ENCODE measurements around the gene FILIP1L. TPM values are rescaled to one million over a fixed set of nuclear protein-coding genes. Genes with fewer than 3 reads are reported as not detected.
A peak's percentile ranks its signal among the peaks of the same experiment; 100 is the strongest.

Gene FILIP1L
- total RNA-seq, 2 donors from 2014 or later = 6.7 to 19.0 TPM

DNA sequence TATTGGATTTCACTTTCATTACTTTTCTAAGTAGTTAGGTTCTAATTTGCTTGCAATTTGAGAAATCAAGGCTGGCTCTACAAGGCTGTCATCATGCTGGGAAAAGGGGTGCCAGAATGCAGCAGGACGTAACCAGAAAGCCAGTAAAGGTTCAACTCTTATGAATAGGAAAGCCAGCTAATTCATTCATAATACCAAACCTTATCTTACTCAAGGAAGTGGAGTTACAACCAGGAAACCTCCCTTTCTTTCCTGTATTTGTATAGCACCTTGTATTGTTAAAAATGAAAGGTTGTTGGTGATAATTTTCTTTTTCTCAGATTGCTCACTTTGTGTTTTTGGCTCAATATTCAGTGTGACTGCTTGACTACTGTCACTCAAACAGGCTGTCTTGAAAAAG, 109.4 kb downstream of the FILIP1L start:
- no peak for DNase-seq
- intact Hi-C loops (cut with DNase I, micrococcal nuclease) = no loop called here
- peak; percentile 41 for ATAC-seq

GRCh38 chr3:100003609-100004503, 110.4 kb downstream of the FILIP1L start:
- intact Hi-C loops (cut with DNase I, micrococcal nuclease) = no loop called here
- DNase-seq (no peak), ATAC-seq (peak; percentile 55)

DNA sequence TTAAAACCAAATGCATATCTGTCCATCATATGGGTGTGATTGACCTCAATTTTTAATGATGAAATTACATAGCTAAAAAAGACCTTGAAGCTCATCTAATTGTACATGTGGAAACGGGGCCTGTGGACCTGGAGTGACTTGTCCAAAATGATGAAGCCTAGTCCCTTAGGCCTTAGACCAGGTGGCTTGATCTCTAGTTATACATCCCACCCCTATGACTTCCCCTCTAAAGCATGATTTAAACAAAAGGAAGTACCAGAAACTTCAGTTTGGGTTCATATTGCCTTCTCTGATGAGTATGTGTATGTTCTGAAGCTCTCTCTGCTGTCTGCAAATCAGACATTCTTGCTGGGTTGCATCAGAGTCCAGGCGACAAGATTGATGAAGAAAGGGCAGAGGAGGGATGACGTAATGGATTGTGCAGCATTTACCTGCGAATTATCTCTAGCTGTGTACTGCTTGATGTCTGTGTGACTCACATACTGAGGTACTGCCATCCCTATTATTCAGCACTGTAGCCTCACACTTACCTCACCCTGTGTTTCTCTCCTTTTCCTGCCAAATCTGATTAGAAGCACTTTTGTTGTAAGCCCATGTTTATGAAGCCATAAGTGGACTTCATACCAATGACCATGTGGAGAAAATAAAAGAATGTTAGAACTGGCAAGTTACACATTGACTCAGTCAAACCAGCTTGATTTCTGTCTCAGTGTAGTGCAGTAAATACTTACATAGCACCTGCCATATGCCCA, 111.5 kb downstream of the FILIP1L start:
- intact Hi-C loops (cut with DNase I, micrococcal nuclease) = no loop called here
- DNase-seq (peak in 1 of 2 donors; percentile 43), ATAC-seq (peak; percentile 90)

DNA sequence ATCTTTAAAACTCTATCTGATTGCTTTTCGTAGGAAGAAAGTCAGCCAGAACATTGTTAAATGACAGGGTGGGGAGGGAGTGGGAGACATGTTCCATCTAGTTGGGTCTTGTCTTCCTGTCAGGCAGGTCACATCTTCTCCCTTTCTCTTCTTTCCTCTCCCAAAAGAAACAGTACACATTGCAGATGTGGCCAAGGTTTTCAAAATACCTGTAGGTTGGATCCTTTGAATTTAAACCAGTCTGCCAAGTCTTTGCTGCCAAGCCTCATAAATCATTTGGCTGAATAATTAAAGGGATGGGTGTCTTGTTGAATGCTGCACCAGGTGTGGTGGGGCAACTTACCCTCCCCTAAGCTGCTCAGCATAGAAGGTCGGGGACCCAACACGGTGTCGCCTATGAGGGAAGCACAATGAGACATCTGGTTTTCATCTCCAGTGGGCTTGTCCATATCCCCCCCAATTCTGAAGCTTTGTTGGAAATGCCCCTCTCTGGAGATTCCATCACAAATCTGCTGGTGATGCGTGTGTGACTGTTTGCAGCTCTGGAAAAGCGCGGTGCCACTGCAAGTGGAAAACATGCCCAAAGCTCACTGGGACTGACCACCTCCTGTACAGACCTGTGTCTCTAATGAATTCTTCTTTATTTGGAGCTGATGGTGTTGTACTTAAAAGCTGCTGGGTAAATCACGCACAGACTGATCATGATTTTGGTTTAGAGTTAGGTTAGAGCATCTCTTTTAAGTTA, 112.6 kb downstream of the FILIP1L start:
- DNase-seq (no peak), ATAC-seq (no peak)
- intact Hi-C loops (cut with DNase I, micrococcal nuclease) = no loop called here

GRCh38 chr3:100001083-100001482, 113.2 kb downstream of the FILIP1L start:
- ATAC-seq = no peak
- intact Hi-C loops (cut with DNase I, micrococcal nuclease) = no loop called here
- no peak for DNase-seq

DNA sequence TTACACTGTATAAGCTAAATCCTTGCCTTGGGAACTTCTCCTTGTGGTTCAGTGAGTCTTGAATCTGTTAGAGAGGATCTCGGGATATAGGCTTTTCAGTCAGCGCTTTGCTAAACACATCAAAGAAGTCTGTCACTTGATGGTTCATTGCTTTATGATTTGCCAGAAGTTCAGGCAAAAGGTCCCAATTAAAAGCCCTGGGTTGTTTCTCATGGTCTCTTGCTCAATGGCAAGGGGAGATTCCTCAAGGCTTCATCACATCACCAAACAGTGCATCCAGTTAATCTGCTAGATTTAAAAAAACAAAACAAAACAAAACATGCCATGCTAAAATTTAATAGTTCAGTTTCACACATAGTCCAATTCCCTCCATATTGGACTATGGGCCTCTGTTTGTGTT, 114.8 kb downstream of the FILIP1L start:
- intact Hi-C loops (cut with DNase I, micrococcal nuclease) = no loop called here
- DNase-seq = no peak
- ATAC-seq = no peak

DNA sequence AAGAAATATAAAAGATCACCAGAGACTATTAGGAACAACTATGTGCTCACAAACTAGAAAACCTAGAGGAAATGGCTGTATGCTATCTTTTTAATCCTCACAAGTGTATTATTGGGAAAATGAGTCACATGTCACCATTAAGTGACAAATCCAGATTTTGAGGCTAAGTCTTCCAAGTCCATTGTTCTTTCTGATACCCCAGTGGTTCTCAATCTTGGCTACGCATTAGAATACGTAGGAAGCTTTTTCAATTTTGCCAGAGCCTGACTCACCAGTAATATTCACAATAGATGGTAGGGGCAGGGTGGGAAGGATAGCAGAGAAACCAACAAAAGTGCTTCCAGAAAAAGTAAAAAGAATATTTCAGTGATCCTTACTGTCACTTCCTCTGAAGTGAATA, 117.0 kb downstream of the FILIP1L start:
- ATAC-seq = no peak

GRCh38 chr3:99990179-99990578, 124.1 kb downstream of the FILIP1L start:
- no peak for DNase-seq
- intact Hi-C loops (cut with DNase I, micrococcal nuclease) = no loop called here
- ATAC-seq = no peak

More for the DNA sequence above, 117.0 kb downstream of the FILIP1L start:
- intact Hi-C loops (cut with DNase I, micrococcal nuclease) = no loop called here
- no peak for DNase-seq

- intact Hi-C loops (cut with DNase I, micrococcal nuclease) = no loop called here
- ATAC-seq (no peak), DNase-seq (no peak)
These were observed 129.6 kb downstream of the FILIP1L start for GRCh38 chr3:99984668-99985067.

- DNase-seq (no peak), ATAC-seq (no peak)
- intact Hi-C loops (cut with DNase I, micrococcal nuclease) = no loop called here
These were observed 130.2 kb downstream of the FILIP1L start for GRCh38 chr3:99984139-99984538.

DNA sequence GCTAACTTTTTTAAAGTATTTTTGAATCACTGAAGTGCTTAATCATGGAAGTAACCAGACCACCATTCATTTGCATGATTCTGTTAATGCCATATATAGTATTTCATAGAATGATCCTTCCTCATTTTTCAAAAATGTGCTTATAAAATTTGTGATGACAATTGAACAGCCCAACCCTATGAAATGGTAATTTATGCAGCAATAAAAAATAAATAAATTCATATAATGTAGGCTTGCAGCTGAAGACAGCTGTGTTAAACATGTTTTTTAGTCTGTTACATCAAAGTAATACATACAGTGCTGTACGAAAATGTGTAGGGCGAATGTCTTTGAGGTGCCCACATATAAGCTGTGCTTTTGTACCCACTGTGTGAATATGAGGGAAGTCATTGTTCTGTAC, 131.7 kb downstream of the FILIP1L start:
- DNase-seq (no peak), ATAC-seq (no peak)
- intact Hi-C loops (cut with DNase I, micrococcal nuclease) = no loop called here

DNA sequence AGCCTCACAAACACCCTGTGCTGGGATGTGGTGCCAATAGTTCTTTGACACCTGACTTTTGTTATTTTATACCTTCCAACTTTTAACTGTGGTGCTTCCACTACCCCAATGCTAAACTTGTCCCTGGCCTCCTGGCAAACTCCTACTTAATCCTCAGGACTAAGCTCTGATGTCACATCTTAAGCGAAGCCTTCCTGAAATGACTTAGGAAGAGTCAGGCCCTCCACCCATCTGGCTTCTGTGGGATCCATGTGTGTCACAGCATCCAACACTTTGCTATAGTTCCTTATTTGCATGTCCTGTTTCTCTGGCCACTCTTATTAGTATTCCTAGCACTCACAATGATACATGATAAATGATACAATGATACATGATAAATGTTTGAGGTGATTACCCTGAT, 133.2 kb downstream of the FILIP1L start:
- no peak for DNase-seq
- intact Hi-C loops (cut with DNase I, micrococcal nuclease) = no loop called here
- ATAC-seq = no peak

DNA sequence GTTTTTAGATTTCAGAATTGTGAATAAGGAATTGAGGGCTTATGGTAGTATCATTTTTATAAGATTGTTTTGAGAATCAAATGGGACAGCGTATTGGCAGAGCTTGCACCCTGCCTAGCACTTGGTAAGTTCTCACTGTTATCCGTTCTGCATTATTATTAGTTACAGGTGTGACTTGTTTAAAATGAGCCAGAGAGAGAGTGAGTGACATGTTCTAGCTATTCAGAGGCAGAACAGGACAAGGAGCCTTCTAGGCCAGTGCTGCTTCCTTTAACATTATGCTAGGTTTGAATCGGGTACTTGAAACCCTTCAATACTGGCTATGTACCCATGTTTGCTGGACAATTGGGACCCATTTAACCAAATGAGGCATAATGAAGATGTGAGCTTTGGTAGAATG, 133.7 kb downstream of the FILIP1L start:
- no peak for ATAC-seq
- intact Hi-C loops (cut with DNase I, micrococcal nuclease) = no loop called here
- no peak for DNase-seq

DNA sequence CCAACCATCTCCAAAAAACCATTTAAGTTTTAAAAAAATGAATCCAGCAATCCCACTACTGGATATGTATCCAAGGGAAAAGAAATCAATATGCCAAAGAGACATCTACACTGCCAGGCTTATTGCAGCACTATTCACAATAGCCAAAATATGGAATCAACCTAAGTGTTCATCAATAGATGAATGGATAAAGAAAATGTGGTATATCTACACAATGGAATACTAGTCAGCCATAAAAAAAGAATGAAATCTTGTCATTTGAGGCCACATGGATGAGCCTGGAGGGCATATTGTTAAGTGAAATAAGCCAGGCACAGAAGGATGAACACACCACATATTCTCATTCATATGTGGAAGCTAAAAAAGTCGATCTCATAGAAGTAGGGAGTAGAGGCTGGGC, 136.1 kb downstream of the FILIP1L start:
- DNase-seq = no peak
- intact Hi-C loops (cut with DNase I, micrococcal nuclease) = no loop called here
- no peak for ATAC-seq

DNA sequence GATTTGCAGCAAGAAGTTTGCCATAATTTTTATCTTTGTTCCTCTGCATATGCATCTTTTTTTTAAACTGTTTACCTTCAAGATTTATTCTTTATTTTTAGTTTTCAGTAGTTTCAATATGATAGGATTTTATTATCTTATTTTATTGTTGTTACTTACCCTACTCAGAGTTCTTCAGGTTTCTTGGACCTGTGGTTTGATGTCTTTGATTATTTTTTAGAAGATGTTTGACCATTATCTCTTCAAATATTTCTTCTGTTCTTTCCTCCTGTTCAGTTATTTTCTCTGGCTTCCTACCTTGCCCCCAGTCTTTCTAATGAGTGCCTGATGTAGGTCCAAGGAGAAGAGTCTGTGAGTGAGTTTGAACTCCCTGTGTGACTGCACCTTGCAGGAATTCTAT, 137.7 kb downstream of the FILIP1L start:
- DNase-seq = no peak
- intact Hi-C loops (cut with DNase I, micrococcal nuclease) = no loop called here
- no peak for ATAC-seq

GRCh38 chr3:99974989-99975388, 139.3 kb downstream of the FILIP1L start:
- ATAC-seq = no peak
- no peak for DNase-seq
- intact Hi-C loops (cut with DNase I, micrococcal nuclease) = no loop called here

GRCh38 chr3:99972380-99973104, 141.8 kb downstream of the FILIP1L start:
- intact Hi-C loops (cut with DNase I, micrococcal nuclease) = no loop called here
- ATAC-seq (no peak), DNase-seq (no peak)

- intact Hi-C loops (cut with DNase I, micrococcal nuclease) = no loop called here
- ATAC-seq = no peak
- no peak for DNase-seq
These were observed 142.5 kb downstream of the FILIP1L start for GRCh38 chr3:99971761-99972160.

DNA sequence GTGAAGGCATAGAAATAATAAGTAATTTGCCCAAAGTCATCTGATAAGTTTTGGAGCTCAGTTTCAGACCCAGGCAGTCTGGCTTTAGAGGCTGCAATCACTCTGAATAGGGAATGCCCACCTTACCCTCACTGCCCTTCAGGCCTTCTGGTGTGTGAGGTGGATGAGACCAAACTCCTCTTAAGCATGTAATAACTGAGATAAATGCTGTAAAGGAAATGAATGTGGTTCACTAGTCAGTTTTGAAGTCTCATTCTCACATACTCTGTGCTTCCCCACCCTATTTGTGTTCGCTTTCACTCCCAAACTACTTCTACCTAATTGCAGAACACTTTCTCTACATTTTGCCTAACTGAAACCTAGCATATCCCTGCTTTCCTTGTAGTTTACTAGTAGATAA, 144.1 kb downstream of the FILIP1L start:
- DNase-seq = no peak
- intact Hi-C loops (cut with DNase I, micrococcal nuclease) = no loop called here

More for the DNA sequence above, 144.1 kb downstream of the FILIP1L start:
- no peak for ATAC-seq

Measured in left colon (tissue), 2 donors.